Stomach (tissue), 4 donors: ENCODE measurements around the gene OMP.

ENCODE experiments used
- POLR2AphosphoS5 ChIP-seq, 3 donors: sonication (generic); formaldehyde crosslinking; IDR thresholded peaks; one replicate each; pipeline ENCODE4 v1.6.1; 2016; ENCODE audit warnings: antibody characterized with exemption in 3 of 3
- TF ChIP-seq, protein P1 (sequence below), 7 experiments: fragments of 450-650 bp in 4 of 7; fragments of 200-600 bp in 3 of 7; sonication (generic) in 3 of 7; IDR thresholded peaks; one replicate each; pipeline ENCODE4 v1.5.1; 2016 to 2019; ENCODE audit warnings: antibody characterized with exemption in 7 of 7, control low read depth in 2 of 7, mild to moderate bottlenecking in 1 of 7

GRCh38 chr11:77086521-77087472, 15.8 kb upstream of the OMP start:
- TF ChIP-seq, protein P1, sequence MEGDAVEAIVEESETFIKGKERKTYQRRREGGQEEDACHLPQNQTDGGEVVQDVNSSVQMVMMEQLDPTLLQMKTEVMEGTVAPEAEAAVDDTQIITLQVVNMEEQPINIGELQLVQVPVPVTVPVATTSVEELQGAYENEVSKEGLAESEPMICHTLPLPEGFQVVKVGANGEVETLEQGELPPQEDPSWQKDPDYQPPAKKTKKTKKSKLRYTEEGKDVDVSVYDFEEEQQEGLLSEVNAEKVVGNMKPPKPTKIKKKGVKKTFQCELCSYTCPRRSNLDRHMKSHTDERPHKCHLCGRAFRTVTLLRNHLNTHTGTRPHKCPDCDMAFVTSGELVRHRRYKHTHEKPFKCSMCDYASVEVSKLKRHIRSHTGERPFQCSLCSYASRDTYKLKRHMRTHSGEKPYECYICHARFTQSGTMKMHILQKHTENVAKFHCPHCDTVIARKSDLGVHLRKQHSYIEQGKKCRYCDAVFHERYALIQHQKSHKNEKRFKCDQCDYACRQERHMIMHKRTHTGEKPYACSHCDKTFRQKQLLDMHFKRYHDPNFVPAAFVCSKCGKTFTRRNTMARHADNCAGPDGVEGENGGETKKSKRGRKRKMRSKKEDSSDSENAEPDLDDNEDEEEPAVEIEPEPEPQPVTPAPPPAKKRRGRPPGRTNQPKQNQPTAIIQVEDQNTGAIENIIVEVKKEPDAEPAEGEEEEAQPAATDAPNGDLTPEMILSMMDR (IDR thresholded peaks at IDR 0.05): no peak
- peak in 2 of 3 donors; percentile 47 to 71 for TF ChIP-seq POLR2AphosphoS5 (IDR thresholded peaks at IDR 0.05)
